Glomerular endothelial cell (primary cell): ENCODE data around the gene ADGRF4. TPM values are rescaled to one million over a fixed set of nuclear protein-coding genes. Genes with fewer than 3 reads are reported as not detected.

ENCODE experiments used
- DNase-seq: peaks from one replicate; pipeline ENCODE4 v3.0.0-alpha.2; 2011; ENCODE audit warnings: low read depth, low spot score; ENCODE audit errors: extremely low read depth
- total RNA-seq: library from RNA; depleted of rRNA; stranded (reverse); fragments of >200 nt; gene quantifications from 2 replicates; pipeline ENCODE4 v1.2.3, GENCODE V29; 2015

ADGRF4 gene
- total RNA-seq, 1 donor from 2014 or later: 0.18 TPM

DNA sequence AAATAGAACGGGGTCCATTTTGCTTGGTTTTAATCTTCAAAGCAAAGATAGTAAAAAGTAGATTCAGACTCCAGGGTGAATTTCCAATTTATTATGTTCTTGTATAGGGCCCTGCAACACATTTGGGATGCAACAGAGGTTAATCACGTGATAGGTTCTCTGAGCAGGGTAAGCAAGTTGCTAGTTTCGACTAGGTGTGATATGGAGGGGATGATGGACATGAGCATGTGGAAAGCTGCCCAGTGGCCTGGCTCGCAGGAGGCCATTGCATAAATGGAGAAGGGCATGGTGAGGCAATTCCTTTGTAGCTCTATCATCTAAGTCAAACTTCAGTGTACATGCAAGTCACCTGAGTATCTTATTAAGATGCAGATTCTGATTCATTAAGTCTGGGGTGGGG lies 17.7 kb upstream of the ADGRF4 start:
- DNase-seq: no peak

DNA sequence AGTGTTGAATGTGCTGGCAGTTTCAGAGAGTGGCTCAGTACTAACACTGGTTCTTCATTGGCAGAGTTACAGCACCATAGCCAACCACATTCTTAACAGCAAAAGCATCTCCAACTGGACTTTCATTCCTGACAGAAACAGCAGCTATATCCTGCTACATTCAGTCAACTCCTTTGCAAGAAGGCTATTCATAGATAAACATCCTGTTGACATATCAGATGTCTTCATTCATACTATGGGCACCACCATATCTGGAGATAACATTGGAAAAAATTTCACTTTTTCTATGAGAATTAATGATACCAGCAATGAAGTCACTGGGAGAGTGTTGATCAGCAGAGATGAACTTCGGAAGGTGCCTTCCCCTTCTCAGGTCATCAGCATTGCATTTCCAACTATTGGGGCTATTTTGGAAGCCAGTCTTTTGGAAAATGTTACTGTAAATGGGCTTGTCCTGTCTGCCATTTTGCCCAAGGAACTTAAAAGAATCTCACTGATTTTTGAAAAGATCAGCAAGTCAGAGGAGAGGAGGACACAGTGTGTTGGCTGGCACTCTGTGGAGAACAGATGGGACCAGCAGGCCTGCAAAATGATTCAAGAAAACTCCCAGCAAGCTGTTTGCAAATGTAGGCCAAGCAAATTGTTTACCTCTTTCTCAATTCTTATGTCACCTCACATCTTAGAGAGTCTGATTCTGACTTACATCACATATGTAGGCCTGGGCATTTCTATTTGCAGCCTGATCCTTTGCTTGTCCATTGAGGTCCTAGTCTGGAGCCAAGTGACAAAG lies 17.0 kb upstream of the ADGRF4 start:
- no peak for DNase-seq

DNA sequence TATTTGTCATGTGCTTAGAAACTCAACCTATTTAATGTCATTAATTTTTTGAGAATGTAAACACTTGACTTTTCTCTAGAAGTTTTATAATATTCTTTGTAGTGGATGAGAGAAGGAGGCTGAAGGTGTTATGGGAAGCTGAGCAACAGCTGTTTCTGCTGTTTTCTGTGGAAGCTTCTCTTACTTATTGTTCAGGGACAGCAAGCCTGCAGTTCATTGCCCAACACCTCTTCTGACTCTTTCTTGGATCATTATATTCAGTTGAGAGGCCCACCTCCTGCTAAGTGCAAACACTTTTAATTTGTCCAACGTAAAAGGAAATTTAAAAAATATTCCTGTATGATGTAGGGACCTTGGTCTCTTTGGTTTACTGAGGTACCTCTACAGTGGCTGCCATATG lies 12.0 kb upstream of the ADGRF4 start:
- DNase-seq: no peak

DNA sequence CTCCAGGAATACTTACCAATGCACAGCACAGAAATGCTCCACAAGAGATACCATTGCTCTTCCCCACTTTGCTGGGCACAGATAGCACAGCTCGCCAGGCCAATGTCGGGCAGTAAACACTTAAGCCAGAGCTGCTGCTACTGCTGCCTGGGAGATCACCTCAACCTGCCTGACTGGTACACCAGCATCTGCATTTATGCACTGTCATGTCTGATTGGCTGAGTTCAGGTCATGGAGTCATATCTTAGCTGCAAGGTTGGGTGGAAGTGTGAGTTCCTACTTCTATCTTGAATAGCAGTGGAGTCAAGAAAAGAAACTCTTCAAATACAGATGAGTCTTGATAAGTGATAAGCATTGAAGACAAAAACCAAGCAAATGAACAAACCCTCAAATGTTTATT lies 10.9 kb upstream of the ADGRF4 start:
- DNase-seq: no peak

- DNase-seq: no peak
Measured at GRCh38 chr6:47690214-47690613, 8.2 kb upstream of the ADGRF4 start.

DNA sequence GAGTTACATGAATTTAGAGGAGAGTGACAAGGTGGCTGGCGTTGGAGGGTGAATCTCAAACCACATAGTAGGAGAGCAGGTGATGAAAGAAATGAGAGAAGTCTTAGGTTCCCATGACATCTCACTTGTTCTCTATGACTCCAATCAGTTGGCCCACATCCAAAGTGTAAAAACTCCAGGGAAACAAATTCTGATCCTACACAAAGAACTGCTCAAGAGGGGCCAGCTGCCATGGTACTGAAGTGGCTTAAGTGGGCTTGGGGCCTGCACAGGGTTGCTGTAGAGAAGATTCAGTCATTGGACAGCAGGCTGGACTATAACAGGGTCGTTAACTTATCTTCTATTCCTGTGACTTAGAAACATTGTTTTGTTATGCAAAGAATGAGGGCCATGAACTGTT lies 7.6 kb upstream of the ADGRF4 start:
- DNase-seq: no peak

DNA sequence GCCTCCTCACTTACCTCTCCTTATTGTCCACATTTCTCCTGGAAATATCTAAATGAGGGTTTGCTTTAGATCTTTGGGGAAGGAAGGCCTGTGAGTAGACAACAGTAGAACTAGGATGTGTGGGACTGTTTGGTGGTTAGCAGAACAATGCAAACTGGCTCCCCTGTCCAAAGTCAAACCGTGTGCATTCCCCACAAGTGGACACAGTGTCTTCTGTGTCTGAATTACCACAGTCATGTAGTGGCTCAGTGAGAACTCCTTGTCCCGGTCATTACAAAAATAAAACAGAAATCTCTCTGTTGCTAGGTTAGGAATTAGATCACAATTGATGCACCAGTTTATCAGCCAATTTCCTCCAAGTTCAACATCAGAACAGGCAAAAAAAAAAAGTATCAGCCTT lies 455 bp upstream of the ADGRF4 start:
- DNase-seq: no peak

DNA sequence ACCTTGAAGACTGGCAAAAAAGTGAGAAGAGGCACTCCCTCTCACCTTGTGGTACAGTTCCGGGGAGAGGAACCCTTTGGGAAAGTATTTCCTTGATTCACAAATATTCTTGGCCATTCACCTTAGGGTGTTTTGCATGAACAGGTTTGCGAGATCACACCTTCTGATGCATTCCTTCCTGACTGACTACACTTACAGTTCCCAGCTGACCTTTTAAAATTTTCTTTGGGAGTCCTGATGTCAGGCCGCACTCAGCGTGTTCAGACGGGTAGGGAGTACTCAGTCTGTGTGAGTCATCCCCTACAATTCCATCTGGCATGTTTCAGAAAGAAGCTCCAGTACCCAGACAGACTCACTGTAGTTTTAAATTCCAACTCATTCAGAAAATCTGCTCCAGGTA lies 1.7 kb downstream of the ADGRF4 start:
- no peak for DNase-seq

DNA sequence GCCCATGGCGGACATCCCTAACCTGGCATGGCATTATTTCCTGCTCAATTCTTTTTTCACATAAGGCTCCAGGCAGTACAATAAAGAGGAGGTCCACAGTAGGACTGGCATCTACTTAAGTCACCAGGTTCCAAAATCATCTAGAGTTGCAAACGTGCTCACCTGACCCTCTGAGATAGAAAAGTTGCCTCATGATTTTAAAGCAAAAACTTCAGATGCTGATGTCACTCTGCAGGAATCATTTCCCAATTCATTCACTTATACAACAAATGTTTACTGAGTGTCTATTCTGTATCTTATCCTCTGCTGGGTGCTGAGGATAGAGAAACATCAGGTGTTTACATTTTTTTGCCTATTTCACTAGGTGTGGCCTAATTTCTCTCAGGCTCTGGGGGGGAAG lies 2.2 kb downstream of the ADGRF4 start:
- no peak for DNase-seq

- no peak for DNase-seq
Measured at GRCh38 chr6:47701363-47701762, 3.0 kb downstream of the ADGRF4 start.

DNA sequence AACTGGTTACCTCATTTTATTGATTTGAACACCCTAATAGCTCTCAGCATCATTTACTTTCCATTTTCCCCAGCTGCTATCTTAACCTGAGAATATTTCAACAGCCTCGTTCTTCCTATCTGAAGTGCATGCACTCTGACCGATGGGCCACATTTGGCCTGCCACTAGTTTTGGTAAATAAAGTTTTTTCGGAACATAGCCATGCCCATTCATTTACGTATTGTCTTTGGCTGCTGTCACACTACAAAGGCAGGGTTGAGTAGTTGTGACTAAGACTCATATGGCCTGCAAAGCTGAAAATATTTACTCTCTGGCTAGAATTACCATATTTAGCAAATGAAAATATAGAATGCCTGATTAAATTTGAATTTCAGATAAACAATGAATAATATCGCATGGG lies 10.8 kb downstream of the ADGRF4 start:
- no peak for DNase-seq

- DNase-seq: no peak
Measured at GRCh38 chr6:47710295-47710694, 11.9 kb downstream of the ADGRF4 start.

DNA sequence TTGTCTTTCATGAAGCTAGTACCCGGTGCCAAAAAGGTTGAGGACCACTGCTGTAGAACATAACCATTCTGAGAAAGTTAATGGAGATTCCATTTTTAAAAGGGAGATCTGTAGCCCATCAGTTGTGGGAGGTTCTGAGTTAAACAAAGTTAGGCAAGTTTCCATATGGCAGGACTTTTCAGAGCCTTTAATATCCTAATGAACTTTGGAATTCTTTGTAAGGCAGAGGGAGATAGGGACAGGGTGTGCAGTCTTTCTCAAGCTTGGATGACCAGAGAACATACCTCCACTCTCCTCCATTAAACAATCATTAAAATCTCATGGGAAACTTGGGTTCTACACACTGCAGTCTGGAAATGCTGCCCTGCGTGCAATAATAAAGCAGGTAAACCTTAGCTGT lies 14.8 kb downstream of the ADGRF4 start:
- no peak for DNase-seq

DNA sequence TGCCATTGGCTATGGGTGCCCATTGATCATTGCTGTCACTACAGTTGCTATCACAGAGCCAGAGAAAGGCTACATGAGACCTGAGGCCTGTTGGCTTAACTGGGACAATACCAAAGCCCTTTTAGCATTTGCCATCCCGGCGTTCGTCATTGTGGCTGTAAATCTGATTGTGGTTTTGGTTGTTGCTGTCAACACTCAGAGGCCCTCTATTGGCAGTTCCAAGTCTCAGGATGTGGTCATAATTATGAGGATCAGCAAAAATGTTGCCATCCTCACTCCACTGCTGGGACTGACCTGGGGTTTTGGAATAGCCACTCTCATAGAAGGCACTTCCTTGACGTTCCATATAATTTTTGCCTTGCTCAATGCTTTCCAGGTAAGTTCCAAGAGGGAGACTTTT lies 16.4 kb downstream of the ADGRF4 start:
- DNase-seq: no peak

GRCh38 chr6:47715782-47716181 lies 17.4 kb downstream of the ADGRF4 start:
- DNase-seq: no peak

- DNase-seq: no peak
Measured at GRCh38 chr6:47716207-47716606, 17.8 kb downstream of the ADGRF4 start.

GRCh38 chr6:47718571-47718970 lies 20.2 kb downstream of the ADGRF4 start:
- DNase-seq: no peak

- no peak for DNase-seq
Measured at GRCh38 chr6:47721189-47721588, 22.8 kb downstream of the ADGRF4 start.

- no peak for DNase-seq
Measured at GRCh38 chr6:47722194-47722593, 23.8 kb downstream of the ADGRF4 start.

GRCh38 chr6:47724300-47724699 lies 25.9 kb downstream of the ADGRF4 start:
- DNase-seq: no peak

- no peak for DNase-seq
Measured at GRCh38 chr6:47727391-47727790, 29.0 kb downstream of the ADGRF4 start.

GRCh38 chr6:47729019-47729418 lies 30.6 kb downstream of the ADGRF4 start:
- no peak for DNase-seq

DNA sequence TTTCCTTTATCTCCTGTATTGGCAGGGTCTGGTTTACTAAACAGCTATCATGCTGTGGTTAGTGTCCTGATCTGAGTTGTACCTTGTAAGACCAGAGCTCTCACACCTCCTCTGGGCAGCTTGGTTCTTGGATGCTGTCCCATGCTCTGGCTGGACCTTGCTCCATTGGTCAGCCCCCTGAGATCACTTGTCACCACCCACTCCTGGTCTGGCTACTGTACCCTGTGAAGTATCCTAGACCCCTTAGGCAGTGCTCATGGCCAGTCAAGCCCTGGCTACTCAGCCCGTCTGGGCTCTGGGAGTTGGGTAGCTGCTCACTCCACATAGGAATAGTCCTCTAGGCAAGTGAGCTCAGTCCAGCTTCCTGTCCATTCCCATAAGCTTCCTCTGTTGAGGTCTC lies 31.1 kb downstream of the ADGRF4 start:
- no peak for DNase-seq
